HL-60 (cell line): ENCODE data around the gene PRDM15.

Experiments used
- DNase-seq, 2 experiments: peaks; one replicate each; pipeline ENCODE4 v3.0.0-alpha.2; 2010 to 2020; ENCODE audit warnings: low read depth in 1 of 2, low spot score in 1 of 2
- H3K27ac ChIP-seq: fragments of 250-450 bp; sonication (Bioruptor Pico); replicated peaks from 2 replicates; pipeline ENCODE4 v1.5.1; 2020; ENCODE audit warnings: mild to moderate bottlenecking, moderate library complexity
- H3K27me3 ChIP-seq: fragments of 250-450 bp; sonication (Bioruptor Pico); 2 replicates; pipeline ENCODE4 v1.5.1; 2021; ENCODE audit warnings: mild to moderate bottlenecking, moderate library complexity; ENCODE audit not compliant: insufficient read depth, poor library complexity, severe bottlenecking
- H3K4me3 ChIP-seq: replicated peaks from 2 replicates; pipeline ENCODE4 v1.5.1; 2011; ENCODE audit warnings: mild to moderate bottlenecking, control low read depth, low read length; ENCODE audit not compliant: insufficient read depth
- GABPA ChIP-seq: IDR thresholded peaks from 2 replicates; pipeline ENCODE4 v1.6.1; 2012; ENCODE audit warnings: low read depth
- POLR2AphosphoS5 ChIP-seq: IDR thresholded peaks from 2 replicates; pipeline ENCODE4 v1.6.1; 2012; ENCODE audit warnings: low read depth
- SPI1 ChIP-seq: IDR thresholded peaks from 2 replicates; pipeline ENCODE4 v1.6.1; 2012; ENCODE audit warnings: low read depth, mild to moderate bottlenecking, borderline replicate concordance
- TF ChIP-seq, protein P1 (sequence below): IDR thresholded peaks from one replicate; pipeline ENCODE4 v1.5.1; 2011; ENCODE audit warnings: low read length, control low read depth, inconsistent platforms; ENCODE audit not compliant: insufficient read depth
- TF ChIP-seq, protein P2 (sequence below): IDR thresholded peaks from 2 replicates; pipeline ENCODE4 v1.6.1; 2012; ENCODE audit warnings: low read depth; ENCODE audit not compliant: insufficient replicate concordance

Gene PRDM15

GRCh38 chr21:41808846-41809245 is 70.3 kb downstream of the PRDM15 start:
- no peak for DNase-seq
- Histone ChIP-seq H3K4me3 (no peak overlapping the region), H3K27me3 (no peaks in the 10 kb centered on the region), H3K27ac (no peak overlapping the region)
- TF ChIP-seq SPI1 (no peak), POLR2AphosphoS5 (no peak), GABPA (no peak)
- TF ChIP-seq, protein P1, sequence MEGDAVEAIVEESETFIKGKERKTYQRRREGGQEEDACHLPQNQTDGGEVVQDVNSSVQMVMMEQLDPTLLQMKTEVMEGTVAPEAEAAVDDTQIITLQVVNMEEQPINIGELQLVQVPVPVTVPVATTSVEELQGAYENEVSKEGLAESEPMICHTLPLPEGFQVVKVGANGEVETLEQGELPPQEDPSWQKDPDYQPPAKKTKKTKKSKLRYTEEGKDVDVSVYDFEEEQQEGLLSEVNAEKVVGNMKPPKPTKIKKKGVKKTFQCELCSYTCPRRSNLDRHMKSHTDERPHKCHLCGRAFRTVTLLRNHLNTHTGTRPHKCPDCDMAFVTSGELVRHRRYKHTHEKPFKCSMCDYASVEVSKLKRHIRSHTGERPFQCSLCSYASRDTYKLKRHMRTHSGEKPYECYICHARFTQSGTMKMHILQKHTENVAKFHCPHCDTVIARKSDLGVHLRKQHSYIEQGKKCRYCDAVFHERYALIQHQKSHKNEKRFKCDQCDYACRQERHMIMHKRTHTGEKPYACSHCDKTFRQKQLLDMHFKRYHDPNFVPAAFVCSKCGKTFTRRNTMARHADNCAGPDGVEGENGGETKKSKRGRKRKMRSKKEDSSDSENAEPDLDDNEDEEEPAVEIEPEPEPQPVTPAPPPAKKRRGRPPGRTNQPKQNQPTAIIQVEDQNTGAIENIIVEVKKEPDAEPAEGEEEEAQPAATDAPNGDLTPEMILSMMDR, result no peak
- TF ChIP-seq, protein P2, sequence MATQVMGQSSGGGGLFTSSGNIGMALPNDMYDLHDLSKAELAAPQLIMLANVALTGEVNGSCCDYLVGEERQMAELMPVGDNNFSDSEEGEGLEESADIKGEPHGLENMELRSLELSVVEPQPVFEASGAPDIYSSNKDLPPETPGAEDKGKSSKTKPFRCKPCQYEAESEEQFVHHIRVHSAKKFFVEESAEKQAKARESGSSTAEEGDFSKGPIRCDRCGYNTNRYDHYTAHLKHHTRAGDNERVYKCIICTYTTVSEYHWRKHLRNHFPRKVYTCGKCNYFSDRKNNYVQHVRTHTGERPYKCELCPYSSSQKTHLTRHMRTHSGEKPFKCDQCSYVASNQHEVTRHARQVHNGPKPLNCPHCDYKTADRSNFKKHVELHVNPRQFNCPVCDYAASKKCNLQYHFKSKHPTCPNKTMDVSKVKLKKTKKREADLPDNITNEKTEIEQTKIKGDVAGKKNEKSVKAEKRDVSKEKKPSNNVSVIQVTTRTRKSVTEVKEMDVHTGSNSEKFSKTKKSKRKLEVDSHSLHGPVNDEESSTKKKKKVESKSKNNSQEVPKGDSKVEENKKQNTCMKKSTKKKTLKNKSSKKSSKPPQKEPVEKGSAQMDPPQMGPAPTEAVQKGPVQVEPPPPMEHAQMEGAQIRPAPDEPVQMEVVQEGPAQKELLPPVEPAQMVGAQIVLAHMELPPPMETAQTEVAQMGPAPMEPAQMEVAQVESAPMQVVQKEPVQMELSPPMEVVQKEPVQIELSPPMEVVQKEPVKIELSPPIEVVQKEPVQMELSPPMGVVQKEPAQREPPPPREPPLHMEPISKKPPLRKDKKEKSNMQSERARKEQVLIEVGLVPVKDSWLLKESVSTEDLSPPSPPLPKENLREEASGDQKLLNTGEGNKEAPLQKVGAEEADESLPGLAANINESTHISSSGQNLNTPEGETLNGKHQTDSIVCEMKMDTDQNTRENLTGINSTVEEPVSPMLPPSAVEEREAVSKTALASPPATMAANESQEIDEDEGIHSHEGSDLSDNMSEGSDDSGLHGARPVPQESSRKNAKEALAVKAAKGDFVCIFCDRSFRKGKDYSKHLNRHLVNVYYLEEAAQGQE, result no peak

DNA sequence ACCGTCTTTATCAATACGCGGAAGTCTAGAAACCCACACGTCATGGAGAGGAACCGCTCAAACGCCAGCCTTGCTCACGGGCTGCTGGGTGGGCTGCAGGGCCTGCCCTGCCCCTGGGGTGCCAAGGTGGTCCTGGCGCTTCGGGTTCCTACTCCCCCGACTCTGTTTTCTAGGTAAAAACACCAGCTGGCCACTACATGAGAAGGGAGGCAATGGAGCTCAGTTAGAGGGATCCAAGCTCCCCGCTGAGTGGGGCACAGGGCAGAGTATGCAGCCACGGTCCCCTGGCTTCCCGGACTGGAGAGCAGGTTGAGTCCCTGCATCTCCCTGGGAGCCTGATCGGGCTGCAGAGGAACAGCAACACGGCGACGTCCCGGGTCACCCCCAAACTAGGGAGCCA is 71.0 kb downstream of the PRDM15 start:
- H3K4me3 ChIP-seq, result no peak overlapping the region
- H3K27me3 ChIP-seq, result no peaks in the 10 kb centered on the region
- DNase-seq, result no peak
- TF ChIP-seq, protein P1, result no peak
- TF ChIP-seq, protein P2, result no peak
- no peak for TF ChIP-seq GABPA
- no peak for TF ChIP-seq SPI1
- TF ChIP-seq POLR2AphosphoS5, result no peak
- H3K27ac ChIP-seq, result no peak overlapping the region

GRCh38 chr21:41806773-41807172 is 72.4 kb downstream of the PRDM15 start:
- DNase-seq, result no peak
- H3K4me3 ChIP-seq, result no peak overlapping the region
- no peak overlapping the region for H3K27ac ChIP-seq
- TF ChIP-seq, protein P2, result no peak
- no peak for TF ChIP-seq POLR2AphosphoS5
- TF ChIP-seq, protein P1, result no peak
- no peaks in the 10 kb centered on the region for H3K27me3 ChIP-seq
